Caki2 (cell line): ENCODE measurements around the gene LCN2. TPM values are rescaled to one million over a fixed set of nuclear protein-coding genes. Genes with fewer than 3 reads are reported as not detected.
"Not testable (repeated sequence)": the region's sequence is repeated elsewhere in the genome, so short reads cannot be mapped to it uniquely, and the experiment has no call there.

ENCODE experiments used
- DNase-seq: peaks from one replicate; pipeline ENCODE4 v3.0.0-alpha.2; 2015; ENCODE audit warnings: low read depth
- in situ Hi-C: cut with HindIII; loops from 2 replicates; pipeline ENCODE4 v1.10.0; 2016; ENCODE audit warnings: low sequenced_read_pairs, low pct_unique_long_range_greater_than_20kb, mixed read lengths
- total RNA-seq: library from RNA; depleted of rRNA; stranded (reverse); fragments of >200 nt; shearing (Covaris generic); gene quantifications from 2 replicates; pipeline ENCODE4 v1.2.3, GENCODE V29; 2014; ENCODE audit warnings: low replicate concordance

Gene LCN2
- total RNA-seq, 1 experiment from 2014 or later, result 2.2 TPM

DNA sequence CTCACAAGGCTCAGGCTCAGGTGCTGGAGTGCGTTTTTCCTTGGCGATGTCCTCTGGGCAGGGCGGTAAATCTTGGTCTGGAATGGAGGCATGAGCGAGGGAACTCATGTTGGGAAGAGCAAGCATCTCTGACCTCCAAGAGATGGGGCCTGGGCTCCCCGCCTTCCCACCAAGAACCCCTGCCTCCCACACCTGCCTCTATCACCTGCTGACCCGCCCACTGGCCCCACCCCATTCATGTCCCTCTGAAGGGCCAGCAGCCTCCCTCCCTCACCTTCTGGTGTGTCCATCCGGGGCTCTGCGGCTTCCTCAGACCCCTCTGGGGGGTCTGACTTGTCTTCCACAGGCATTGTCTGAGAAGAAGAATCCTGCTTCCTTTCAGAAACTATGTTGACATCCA, 31.2 kb downstream of the LCN2 start:
- in situ Hi-C loops, result no loop called here
- DNase-seq, result no peak

DNA sequence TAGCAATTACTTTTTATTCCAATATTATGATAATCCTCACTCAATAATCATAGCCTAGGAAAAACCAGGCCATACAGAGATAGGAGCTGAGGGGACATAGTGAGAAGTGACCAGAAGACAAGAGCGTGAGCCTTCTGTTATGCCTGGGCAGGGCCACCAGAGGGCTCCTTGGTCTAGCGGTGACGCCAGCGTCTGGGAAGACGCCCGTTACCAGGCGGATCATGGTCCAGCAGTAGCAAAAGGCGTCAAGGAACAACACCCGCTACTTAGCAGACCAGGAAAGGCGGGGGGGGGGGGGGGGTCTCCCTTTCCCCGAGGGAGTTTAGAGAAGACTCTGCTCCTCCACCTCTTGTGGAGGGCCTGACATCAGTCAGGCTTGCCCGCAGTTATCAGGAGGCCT, 32.2 kb downstream of the LCN2 start:
- in situ Hi-C loops, DNase-seq: not testable (repeated sequence)

DNA sequence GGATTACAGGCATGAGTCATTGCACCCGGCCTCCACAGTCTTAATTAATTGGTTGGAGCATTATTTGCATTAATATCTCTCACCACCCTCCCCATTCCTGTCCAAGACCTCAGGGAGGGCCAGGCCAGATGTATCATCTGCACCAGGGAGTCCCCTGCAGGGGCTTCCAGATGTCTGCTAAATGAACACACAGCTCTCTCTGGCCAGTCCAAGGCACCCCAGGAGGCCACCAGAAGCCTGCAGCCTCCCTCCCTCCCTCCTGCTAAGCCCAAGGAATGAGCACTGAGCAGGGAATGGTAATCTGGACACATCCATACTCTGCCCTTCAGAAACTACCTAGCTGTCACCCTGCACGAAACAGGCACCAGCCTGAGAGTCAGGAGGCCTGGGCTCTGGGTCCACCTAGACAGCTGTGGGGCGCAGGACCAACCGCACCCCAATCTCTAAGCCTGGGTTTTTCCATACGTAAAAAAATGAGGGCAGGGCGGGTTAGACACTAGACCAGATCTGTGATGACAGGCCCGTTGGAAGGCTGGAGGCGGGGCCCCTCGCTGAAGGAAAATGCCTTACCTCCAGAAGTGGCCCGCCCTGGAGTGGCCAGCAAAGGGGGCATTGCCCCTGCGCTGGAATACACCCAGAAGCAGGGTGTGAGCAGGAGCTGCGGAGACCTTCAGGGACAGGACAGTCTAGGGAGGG, 33.8 kb downstream of the LCN2 start:
- in situ Hi-C loops, result no loop called here
- DNase-seq, result no peak

DNA sequence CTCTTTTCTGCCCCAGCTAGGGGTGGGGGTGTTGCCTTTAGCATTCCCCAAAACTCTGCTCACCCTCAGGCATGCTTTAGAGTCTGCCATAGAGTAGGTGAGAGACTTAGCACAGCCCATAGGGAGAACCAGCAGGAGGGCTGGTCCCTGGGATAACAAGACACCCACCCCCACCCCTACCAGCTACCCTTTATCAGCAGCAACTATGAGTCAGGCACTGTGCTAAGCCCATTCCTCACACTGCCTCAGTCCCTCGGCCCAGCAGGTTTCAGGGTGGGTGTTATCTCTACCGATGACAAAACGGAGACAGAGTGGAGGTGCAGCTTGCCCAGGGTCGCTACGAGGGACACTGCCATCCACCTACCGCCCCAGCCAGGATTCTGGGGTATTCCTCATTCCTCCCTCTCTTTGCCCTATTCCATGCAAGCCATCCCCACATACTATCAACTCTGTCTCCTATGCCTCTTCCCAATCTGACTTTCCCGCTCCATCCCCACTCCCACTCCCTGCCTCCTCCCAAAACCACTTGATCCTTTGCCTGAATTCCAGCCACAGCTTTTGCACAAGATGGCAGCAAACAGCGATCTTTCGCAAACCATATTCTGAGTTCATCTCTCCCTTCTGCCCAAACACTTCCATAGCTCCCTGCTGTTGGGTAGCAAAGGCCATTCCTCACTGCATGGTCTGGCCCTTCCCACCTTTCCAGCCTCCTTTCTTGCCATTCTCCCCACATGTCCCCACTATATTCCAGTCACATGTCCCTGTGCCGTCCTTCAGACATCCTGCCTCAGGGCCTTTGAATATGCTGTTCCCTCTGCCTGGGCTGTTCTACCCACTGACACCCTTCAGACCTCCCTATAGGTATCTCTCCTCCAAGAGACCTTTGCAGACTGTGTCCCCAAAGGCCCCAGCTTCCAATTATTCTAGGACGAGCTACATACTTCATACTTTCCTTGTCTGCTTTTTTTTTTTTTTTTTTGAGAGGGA, 37.0 kb downstream of the LCN2 start:
- no peak for DNase-seq
- in situ Hi-C loops, result no loop called here

DNA sequence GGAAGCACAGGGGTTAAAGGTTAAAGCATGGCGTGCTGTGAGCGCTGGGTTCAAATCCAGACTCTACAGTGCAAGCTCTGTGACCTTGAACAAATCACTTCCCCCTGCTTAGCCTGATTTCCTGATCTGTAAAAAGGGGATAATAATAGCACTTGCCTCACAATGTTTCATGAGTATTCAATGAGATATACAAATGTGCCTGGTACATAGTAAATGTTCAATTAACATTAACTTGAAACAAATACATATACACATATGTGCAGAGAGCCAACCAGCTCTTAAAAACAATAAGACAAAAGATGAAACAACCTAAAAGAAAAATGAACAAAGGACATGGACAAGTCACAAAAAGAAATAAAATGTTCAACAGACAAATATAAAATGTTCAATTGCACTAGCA, 38.1 kb downstream of the LCN2 start:
- DNase-seq, result no peak
- in situ Hi-C loops, result no loop called here

DNA sequence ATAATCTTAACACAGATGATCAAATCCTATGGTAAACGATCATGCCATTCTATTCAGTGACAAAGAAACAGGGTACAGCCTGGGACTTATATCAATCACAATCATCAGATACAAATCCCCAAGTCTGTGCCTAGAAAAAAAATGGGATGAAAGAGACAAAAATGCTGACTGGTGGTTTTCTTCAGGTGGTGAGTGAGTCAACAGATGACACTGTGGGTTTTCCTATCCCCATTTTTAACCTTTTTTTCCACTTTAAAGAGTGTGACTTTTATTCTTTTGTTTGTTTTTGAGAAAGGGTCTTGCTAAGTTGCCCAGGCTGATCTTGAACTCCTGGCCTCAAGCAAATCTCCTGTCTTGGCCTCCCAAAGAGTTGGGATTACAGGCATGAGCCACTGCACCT, 39.0 kb downstream of the LCN2 start:
- DNase-seq, result no peak
- in situ Hi-C loops, result no loop called here

DNA sequence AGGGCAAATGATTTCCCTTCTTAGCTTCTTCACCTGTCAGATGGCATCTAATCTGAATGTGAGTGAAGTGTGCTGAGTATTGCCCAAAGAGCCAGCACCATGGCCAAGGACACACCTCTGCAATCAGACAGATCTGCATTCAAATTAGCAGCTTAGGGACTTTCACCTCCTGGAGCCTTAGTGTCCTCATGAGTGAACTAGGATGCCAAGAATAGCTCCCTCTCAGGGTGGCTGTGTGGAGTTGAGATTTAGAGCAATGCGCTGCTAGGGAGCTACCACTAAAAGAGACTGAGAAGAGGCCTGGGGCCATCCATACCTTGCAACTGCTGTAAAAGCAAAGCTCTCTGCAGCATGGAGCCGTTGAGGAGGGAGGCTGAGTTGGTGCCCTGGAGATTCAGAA, 40.8 kb downstream of the LCN2 start:
- in situ Hi-C loops, result no loop called here
- no peak for DNase-seq

DNA sequence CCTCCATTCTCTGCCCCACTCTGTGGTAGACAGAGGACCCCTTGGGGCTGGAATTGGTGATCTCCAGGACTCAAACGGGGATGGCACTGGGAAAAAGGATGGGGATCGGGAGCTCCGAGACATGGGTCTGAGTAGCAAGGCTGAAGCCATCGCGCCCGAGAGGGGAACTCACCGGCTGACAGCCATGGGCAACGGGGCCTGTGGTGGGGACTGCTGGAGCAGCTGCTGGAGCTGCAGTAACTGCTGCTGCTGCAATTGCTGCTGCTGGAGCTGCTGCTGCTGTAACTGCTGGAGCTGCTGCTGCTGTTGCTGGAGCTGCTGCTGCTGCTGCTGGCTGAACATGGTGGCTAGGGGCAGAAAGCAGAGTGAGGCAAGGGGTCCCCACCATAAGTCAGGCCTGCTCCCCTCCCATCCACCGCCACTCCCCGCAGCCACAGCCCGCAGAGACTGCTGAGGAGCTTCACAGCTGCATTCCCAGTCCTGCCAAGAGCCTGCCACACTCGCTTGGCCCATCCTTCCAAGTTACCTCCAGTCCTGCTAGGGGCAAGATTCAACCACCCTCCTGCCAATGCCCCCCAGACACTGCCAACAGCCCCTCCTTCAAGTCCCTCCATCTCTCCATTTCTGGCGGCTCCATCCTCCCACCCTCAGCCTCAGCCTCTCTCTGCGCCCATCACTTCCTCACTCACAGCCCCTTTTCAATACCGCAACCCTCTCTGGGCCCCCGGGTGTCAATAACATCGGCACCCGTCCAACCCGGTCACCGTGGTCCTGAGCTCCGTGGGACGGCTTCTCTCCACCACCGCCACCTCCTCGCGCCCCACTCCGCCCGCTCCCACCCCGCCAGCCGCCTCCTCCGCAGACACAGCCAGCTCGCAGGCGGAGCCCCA, 41.5 kb downstream of the LCN2 start:
- in situ Hi-C loops, result no loop called here
- no peak for DNase-seq

DNA sequence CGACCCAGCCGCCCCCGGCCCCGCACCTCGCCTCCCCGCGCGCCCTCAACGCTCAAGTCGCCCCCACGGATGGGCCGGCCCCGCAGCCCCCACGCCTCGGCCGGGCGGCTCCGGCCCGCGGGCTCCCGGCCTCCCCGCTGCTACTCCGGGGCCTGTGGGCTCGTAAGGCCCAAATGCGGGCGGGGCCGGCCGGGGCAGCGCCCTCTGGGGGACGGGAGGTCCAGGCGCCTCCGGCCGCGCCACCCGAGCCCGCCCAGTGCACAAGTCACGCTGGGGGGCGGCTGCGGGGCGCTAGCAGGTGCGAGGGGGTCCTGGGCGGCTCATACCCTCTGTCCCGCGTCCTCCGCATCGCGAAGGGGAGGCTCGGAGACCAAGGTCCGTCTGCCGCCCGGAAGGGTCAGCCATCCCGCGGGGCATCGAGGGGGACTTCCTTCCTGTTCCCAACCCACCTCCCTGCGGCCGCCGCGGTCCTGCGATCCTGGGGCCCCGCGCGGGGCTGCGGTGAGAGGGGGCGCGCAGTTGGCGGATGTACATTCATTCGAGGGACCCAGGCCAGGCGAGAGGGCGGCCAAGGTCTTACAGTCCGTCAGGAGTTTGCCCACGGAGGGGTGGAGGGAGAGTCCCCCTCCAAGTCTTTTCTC, 42.3 kb downstream of the LCN2 start, which contains the start of gene CIZ1:
Gene CIZ1 (minus strand): TSS at position 167 of the 641 bp plus-strand sequence. CDS start 715 bp downstream, outside the sequence.
- in situ Hi-C loops, result no loop called here
- DNase-seq, result peak; percentile 71

DNA sequence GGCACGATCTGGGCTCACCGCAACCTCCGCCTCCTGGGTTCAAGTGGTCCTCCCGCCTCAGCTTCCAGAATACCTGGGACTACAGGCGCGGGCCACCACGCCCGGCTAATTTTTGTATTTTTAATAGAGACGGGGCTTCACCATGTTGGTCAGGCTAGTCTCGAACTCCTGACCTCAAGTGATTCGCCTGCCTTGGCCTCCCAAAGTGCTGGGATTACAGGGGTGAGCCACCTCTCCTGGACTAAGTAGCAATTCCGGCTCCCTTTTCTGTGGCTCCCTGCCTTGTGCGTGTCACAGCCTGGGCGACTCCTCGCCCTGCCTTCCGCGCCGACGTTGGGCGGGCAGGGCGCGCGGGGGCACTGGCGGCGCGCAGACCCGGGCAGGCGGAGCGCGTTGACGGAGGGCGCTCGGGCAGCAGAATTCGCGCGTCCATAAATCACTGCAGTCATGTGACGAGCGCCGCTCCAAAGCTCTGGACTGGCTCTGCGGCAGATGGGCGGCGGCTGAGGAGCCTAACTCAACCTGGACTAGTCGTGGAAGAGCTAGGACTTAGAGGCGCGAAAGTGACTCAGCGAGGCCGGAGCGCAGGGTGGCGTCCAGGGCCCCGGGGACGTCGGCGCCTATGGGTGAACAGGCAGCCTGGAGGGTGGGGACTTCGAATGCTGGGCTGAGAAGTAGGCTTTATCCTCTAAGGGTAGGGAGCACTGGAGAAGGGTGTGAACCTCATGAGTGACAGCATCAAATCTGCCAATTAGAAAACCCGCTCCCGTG, 43.5 kb downstream of the LCN2 start:
- DNase-seq, result peak; percentile 99
- in situ Hi-C loops, result no loop called here

DNA sequence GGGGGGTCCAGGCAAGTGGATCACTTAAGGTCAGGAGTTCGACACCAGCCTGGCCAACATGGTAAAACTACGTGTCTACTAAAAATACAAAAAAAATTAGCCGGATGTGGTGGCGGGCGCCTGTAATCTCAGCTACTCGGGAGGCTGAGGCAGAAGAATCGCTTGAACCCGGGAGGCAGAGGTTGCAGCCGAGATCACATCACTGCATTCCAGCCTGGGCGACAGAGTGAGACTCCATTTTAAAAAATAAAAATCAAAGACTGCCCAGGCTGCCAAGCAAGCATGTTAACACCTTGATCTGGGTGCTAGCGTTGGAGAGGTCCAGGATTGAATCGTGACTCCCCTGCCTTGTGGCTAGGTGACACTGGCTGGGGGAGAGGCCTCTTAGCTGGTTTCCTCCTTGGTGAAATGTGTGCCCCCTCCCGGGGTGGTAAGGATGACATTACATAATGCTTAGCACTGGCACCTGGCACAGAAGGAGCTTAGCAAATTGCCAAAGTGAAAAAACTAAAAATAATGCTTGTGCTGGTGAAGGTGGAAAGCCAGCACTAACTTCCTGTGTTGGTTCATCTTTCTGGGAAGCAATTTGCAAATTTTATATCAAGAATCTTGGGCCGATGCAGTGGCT, 44.3 kb downstream of the LCN2 start:
- in situ Hi-C loops, result no loop called here
- DNase-seq, result no peak

DNA sequence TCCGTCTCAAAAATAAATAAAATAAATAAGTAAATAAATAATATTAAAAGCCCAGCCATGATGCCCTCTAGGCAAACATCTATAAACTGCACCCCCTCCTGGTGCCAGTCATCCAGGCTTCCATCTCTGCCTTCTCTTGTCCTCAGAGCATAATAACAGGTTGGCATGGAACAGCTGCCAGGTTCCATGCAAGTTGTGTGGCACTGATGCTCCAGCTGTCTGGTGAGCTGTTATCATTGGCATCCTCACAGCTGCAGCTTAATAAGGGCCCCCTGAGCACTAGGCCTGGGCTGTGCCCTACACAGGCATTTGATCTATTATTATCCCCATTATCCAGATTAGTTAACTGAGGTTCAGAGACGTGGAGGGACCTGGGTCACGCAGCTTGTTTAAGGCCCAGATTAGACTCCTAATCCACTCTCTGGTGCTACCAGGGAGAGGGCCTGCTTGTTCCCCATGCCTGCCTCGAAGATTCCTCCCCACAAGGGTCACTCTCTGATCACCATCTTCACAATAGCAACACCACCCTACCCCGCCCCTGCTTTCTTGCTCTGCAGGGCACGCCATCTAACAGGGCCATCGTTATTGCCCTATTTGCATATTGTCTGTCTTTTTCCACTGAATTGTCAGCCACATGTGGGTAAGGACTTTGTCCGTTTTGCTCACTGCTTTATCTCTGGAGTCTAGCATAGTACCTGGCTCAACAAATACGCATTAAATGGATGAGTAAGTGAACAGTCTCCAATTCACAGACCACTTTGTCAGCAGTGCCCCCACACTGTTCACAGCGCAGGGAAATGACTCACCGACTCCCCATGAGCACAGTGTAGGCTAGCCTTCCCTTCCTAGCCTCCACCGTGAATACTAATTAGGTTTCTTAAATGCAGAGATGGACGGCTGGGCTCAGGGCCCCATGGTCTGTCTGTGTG, 52.5 kb downstream of the LCN2 start:
- in situ Hi-C loops, result no loop called here

DNA sequence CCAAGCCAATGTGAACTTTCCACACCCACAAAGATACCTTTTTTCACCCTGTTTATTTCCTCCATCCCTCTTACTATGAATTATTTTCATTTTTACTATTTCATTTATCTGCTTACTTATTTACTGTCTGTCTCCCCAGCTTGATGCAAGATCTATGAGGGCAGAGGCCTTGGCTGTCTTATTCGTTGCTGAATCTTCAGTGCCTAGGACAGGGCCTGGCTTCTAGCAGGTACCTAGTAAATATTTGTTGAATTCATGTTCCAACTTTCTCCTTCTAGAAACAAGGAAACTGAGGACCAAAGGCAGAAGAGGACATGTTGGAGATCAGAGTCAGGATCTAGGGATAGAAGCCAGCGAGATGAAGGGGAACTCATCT, 53.4 kb downstream of the LCN2 start:
- in situ Hi-C loops, result no loop called here
- no peak for DNase-seq

More for the DNA sequence above, 52.5 kb downstream of the LCN2 start:
- DNase-seq, result no peak
